ENCODE measurements around the gene MED27.
A peak's percentile ranks its signal among the peaks of the same experiment; 100 is the strongest.

The MED27 gene

DNA sequence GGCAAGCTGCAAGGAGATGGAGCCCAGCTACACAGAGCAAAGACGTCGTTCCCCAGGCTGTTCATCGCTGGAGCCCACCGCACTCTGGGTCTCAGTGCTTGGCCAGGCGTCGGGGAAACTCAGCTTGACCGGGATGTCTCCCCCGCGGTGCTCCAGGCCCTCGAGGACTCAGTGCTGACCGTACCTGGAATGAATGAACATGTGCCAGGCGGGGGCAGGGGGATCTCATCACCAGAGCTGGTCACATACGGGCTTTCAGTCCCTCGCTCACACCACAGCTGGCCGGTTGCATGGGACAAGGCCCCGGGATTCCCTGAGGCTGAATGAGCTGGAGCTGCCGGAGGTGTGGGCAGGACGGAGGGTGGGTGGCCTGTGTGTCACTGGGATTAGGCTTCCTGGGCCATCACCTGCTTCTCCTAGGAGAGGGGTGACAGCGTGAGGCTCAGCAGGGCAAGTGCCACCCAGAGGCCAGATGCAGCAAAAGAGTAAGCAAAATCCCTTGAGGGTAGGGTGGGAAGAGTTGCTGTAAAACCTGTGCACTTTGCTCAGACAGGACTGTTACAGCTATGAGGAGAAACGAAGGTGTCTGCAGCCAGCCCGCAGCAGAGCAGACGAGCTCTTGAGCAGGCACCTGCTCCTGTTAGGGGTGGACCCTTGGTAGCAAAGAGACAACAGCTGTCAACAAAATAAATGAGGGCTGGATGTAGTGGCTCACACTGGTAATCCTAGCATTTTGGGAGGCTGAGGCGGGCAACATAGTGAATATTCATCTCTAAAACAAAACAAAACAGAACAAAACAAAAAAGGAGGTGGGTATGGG, 269.1 kb downstream of the MED27 start:
- DNase-seq (ENCODE audit: low read depth), result no peak
- no peak overlapping the region for H3K4me3 ChIP-seq (ENCODE audit: low read depth, low read length)
- TF ChIP-seq CTCF (IDR thresholded peaks at IDR 0.05; ENCODE audit: control insufficient read depth, extremely low read depth, insufficient read depth), result peak; percentile 32
